HG02588 (cell line): ENCODE measurements around the gene STARD5.
A peak's percentile ranks its signal among the peaks of the same experiment; 100 is the strongest.

Experiments used
- ATAC-seq: cut with Tn5 transposase; IDR thresholded peaks from one replicate; pipeline ENCODE4 v1.9.1; 2021; ENCODE audit warnings: mild to moderate bottlenecking, moderate library complexity; ENCODE audit not compliant: unreplicated experiment

Gene STARD5

DNA sequence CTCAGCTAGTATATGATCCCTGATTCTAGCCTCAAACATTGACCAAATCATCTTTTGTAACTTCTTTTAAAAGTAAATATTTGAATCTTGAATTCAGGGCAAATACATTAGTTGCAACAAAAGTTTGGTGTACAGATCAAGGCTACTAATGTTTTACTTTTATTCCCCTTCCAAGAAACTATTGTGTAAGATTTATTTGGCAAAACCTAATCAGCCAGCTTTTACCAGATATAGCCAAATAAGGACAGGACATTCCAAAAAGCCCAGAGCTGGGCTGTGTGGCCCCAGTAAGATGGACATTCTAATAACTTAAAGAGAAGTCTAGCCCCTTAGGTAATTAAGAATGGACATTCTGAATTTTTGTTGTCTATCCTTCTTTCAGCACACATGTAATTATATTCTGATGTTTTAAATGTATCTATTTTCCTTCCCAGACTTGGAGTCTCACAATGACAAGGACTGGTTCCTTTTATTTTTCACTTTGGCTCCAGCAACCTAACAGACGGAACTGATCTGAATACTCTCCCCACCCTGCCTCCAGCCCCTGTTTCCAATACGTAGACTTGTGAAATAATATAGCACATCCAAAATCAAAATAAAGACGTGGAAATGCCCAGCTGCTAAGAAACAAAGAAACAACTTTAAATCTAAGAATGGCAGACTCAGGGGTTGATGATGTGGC is 48.1 kb downstream of the STARD5 start:
- no peak for ATAC-seq

DNA sequence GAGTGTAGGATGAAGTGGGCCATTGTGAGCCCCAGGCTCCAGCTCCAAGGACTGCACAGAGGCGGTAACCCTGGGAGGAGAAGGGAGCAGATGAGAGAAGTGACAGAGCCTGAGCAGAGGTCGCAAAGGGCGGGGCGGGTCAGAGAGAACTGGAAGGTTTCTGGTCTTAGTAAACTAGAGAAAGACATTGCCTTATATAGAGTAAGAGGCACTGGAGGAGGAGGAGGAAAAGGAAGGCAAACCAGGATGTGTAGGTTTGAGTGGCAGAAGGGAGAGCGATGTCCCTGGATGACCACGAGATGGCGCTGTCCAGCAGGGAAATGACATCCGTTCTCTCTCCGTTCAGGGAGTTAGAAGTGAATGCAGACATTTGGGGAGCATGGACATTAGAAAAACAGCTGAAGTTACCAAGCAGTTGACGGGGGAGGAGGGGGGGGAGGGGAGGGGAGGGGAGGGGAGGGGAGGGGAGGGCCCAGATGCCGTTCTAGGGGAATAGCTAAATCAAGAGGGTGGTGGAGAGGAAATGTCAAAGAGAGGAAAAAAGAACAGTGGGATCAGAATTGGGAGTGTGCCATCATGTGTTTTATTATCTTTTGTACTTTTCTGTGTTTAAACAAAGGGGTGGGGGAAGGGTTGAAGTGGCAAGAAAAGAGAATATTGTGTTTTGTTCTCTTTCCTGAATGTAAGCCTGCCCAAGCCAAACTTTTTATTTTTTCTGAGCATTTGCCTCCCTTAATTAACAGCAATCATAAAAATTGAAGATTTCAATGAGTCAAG is 48.8 kb downstream of the STARD5 start:
- ATAC-seq: no peak

DNA sequence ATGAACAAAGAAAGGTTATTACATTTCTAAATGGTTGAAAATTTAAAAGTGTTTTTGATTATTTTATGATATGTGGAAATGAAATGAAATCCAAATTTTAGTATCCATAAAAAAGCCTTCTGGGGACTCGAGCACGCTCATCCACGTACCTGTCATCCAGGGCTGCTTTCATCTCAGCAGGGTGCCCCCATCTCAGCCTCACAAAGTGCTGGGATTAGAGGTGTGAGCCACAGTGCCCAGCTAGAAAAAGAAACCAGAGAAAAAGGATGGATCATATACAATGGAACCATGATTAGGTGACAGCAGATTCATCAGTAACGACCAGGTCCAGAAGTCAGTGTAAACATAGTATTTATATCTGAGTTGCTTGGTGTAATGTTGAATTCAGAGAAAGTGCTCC is 49.7 kb downstream of the STARD5 start:
- ATAC-seq: no peak

DNA sequence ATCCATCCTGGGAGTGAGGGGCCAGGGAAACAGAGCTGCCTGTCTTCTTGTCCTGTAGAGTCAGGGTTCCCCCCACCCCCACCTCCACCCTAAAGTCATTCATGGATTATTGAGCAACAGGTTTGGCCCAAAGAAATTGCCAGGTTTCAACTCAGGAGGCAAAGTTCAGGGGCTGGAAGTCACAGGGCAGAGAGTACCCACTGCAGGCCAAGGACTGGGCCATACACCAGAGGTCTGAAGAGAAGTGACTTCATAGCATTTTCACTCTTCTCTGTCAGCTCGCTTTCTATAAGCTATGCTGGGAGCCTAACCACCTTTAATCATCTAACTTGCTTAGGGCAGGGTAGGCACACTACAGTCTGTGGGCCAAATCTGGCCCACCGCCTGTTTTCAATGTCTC is 50.1 kb downstream of the STARD5 start:
- no peak for ATAC-seq

DNA sequence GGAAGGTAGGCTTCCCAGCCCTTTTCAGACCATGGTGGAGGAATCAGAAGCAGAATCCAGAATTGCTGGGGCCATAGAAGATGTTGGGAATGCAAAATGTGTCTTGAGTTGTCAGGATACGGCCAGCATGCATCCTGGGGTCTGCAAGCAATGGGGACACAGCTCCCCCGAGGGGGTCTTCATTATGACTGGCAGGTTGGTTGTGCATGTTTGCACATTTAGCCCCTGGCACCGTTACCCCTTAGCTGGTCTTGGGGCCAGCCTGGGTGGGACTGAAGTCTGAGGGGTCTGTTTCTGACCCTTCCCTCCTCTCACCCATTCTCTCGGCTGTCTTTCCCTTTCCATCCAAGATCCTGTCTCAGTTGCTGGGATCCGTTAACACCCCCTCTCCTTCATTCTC is 50.7 kb downstream of the STARD5 start:
- no peak for ATAC-seq

DNA sequence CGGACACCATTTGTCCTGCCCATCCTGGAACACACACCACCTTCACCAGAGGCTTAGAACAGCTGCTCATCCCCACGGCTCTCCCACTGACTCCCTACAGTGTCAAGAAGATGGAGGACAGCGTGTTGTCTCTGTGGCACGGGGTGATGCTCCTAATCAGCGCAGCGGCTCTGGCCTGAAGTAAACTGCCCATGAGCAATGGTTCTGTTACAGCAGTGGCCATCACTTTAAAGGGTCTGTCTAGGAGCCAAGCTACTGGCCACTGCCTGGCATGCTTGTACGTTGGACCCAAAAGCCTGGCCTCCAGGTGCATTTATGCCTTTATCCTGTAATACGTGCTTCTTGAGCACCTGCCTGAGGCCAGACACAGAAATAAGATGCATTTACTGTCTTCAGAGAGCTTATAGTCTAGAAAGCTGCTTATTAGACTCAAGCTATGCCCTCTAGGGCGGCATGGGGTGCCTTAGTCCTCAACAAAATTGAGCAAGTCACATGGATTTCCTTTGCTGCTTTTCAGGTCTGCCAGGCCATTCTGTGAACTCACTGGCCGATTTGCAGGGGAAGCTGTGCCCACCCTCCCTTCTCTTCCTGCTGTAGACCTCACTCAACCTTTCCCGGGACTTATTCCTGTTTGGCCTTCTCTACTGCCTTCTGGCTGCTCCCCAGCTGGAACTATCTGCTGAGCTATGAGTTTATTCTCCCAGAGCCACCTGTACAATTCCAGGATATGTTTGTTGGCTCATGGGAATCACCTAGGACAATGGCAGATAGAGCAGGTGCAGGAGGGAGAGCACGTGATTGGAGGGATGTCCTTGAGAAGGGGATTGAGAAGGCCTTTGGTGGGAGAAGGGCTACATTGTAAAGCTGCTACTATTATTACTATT is 51.9 kb downstream of the STARD5 start:
- no peak for ATAC-seq

DNA sequence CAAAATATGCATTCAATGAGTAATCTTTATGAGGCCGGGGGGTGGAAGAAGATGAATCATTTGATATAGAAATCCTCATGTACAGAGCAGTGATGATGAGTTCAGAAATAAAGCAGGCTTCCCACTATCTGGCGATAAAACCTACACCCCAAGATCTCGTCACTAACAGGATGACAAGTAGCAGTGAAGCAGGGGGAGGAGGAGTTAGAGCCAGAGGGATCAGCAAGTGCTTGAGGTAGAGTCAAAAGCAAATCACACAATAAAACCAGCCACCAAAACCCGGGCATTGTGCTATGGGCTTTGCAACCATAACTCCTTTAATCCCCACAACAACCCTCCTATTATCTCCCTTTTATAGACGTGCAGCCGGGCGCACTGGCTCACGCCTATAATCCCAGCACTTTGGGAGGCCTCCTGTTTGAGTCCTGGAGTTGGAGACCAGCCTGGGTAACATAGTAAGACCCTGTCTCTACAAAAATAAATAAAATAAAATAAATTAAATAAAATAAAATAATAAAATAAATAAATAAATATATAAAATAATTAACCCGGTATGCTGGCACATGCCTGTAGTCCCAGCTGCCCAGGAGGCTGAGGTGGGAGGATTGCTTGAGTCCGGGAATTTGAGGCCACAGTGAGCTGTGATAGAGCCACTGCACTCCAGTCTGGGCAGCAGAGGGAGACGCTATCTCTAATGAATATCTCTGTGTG is 53.0 kb downstream of the STARD5 start:
- ATAC-seq: no peak

DNA sequence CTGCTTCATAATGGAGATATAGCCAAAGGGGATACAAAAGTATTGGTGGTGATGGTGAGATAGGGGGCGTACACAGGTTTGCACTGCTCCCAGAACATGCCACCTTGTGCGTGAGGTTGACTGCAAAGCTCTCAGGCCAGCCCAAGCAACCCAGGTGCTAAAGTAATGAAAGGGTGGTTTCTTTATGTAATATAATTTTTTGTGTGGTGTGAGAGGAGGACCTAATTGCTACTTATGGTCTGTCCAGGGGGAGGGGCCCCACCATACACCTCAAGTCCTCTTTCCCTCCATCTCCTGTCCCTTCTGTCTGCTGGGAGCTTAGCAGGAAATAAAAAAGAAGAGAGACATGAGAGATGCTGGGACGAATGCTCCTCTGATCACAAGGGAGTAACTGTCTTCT is 53.8 kb downstream of the STARD5 start:
- no peak for ATAC-seq

DNA sequence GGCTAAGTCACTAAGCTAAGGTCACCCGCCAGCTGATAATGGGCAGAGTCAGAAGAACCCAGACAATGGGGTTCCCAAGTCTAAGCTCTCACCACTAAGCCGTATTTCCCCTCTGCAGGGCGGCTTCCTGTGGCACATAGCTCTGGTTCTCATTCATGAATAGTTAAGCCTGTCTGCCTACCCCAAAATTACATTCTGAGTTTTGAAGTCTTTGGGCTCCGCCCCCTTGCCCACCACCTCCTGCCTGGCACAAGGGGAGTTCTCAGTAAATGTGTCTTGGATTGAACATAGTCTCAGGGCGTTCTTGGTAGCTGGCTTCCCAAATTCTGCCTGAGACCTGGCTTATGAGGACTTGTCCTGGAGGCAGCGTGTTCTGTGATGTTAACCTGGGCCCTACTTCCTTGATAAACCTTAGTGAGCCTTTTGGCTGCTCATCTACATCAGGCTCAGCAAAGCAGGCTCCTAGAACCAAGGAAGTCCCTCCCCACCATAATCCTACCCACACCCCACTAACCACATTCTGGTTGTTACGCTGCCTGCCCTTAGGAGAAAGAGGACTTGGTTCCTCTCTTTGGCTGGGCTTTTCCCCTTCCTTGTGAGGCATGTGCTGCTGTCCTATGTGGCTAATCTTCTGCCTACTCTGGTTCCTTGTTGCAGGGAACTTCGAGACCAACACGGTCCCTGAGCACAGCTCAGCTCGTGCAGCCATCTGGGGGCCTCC is 54.9 kb downstream of the STARD5 start:
- ATAC-seq: no peak

DNA sequence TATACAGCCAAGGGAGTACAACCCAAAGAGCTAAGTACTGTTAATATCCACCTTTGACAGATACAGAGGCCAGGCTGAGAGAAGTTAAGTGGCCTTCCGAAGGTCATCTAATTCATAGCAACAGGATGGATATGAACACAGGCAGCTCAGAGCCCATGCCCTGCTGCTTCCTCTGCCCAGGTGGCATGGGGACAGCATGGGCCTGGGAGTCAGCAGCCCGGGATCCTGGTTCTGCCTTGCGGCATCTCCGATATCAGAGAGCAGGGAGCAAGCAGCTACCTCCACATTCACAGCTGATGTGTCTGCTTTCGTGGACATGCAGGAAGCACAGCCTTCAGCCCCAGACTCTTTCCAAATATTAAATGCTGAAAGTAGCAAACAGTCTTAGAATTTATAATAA is 55.6 kb downstream of the STARD5 start:
- ATAC-seq: no peak

DNA sequence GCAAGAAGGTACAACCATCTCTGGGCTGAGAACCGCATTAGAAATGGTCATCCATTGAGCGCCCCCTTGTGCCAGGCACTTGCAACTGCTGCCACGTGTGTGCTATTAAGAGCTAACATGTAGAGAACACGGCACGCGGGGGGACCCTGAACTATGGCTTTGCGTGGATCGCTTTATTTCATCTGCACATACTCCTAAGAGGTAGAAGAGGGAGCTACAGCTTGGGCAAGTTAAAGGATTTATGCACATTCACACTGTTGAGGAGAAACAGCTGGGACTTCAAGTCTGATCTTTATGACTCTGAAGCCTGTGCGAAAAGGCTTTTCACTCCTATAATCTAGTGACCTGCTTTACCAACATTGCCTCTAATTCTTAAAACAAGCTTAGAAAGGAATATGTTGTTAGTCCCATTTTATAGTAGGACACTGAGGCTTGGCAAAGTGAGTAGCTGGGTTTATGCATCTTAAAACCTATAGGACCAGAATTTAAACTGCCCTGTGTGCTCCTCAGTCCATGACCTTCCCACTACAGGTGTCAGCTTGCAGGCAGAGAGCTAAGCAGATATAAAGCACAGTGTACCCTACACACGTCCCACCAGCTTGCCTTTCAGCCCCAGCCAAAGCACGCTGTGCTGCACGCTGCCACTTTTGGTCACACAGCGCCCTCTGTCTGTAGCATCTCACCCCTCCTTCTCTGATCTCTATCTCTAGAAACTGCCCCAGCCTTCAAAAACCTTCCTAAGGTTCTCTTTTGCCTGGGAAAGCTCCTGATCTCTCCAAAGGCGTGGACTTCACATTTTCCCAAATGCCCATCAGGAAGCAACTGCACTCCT is 57.8 kb downstream of the STARD5 start:
- ATAC-seq: peak; percentile 84

DNA sequence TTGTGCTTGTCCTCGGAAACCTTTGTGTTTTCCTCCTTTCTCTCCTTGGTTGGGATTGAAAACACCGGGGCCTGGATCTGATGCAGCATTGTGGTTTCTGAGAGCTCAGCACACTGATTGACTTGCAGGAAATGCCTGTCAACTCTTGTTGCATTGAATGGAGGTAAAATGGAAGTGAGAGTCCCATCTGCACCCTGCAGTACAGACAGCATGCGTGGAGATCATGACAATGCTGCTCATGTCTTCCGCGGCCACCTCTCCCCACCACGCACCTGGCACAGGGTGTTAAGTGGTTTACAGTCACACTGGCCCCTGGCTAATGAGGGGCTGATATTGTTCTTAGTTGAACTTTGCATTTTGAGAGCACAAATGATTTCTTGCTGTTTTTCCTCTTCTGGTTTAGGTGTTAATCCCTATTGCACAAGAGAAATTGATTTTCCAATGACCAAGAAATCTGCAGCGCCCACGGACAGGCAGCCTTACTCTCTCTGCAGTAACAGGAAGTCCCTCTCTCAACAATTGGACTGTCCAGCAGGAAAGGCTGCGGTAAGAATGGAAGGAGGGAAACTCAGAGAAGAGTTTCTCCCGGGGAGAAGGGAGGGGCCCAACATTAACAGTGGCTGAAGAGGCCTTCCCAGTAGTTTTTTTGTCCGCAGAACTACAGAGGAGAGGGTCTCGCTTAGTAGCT is 58.5 kb downstream of the STARD5 start:
- ATAC-seq: no peak

DNA sequence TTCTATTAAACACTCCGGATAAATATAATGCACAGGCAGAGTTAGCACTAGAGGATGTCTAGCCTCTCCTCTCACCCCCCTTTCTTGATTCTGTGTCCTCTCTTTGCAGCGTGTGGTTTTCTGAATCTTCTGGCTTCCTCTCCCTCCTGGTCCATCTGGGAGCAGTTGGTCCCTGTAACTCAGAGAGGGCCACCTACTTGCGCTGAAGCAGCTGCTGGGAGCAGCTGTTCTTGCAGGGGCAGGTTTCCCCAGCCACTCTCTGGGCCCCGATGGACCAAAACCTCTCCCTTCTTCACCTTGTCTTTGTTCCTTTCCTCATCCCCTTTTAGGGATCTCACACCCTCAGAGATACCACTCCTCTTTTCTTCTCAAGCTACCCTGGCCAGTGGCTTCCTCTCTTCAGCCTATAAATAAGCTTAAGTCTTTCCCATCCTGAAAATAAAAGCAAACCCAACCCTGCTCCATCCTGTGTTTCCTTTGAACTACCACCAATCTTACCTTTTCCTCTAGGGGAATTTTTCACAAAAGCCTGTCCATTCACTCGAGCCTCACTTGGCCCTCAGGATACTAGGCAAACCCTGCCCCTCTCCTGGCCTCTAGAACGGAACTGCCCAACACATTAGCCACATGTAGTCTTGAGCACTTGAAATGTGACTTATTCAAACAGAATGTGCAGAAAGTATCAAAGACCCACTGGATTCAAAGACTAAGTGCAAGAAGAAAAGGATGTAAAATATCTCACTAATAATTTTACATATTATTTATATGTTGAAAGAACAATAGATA is 59.7 kb downstream of the STARD5 start:
- no peak for ATAC-seq

DNA sequence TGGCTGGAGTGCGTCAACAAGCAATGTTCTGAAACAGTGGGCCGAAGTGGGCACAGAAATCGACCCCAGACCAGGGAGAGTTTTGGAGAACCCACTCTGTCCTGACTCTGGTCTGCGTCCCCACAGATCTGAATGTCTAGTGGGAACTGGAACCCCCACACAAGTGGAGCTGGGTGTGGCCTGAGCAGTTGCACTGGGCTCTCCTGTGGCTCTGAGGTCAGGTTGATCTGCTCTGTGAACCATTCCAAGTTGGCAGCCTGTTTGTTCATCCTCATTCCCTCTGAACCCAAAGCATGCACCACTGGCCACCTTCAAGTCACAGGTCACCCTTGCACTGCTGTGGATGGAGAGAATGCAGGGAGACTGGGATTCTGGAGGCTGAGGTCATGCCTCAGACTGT is 60.5 kb downstream of the STARD5 start:
- no peak for ATAC-seq

DNA sequence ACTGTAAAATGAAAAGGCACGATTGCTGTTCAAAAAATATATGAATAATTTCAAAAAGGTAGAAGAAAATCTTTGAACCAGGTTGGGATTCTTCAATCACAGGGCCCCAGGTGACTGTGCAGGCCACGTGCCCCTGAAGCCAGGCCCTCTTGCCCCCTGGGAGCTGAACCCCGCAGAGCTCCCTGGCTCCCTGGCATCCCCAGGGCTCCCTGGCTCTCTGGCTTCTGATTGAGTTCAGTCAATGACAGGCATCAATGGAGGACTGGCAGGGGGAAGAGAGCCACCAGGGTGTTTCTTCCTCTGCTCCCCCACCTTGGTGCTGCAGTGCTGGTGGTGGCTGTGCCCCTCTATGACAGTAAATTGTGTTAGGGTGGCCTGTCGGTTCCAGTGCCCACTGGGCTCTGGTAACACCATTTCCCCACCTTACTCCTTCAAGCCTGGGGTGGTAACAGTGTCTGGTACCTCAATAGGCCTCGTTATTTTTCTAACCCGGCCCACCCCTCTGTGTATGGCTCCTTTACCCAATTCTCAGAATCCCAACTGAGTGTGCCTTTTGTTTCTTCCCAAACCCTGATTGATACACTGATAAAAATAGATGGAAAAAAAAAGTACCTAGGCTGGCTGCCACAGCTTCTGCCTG is 62.6 kb downstream of the STARD5 start:
- no peak for ATAC-seq

DNA sequence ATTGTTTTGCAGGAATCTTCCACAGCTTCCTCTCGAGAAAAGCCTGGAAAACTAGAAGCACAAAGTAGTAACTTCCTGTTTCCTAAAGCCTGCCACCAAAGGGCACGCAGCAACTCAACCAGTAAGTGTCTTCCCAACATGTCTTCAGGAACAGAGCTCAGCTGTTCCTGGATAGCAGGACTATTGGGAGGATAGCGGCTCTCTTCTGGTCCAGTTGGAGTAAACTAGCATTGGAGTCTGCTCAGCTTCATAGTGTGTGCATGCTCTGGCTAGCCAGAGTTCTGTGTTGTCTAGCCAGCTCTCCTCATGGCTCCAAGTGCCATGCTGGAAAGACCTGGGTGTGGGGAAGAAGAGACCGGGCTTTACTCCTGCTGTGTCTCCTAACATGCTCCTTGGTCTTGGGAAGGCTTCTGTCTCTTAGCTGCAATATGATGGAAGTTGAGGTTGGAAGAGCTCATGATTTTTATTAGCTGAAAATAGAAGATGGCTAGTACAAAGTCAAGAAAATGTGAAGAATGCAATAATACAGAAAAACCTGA is 64.1 kb downstream of the STARD5 start:
- ATAC-seq: no peak
